ENCODE data around the gene LCOR.

Gene LCOR

GRCh38 chr10:96831867-96832720, at the start of gene LCOR:
Gene LCOR, plus strand, starts transcription at chr10:96832298. Its CDS starts 116,760 bp downstream, at chr10:96949058.
- DNase-seq: peak; percentile 96

DNA sequence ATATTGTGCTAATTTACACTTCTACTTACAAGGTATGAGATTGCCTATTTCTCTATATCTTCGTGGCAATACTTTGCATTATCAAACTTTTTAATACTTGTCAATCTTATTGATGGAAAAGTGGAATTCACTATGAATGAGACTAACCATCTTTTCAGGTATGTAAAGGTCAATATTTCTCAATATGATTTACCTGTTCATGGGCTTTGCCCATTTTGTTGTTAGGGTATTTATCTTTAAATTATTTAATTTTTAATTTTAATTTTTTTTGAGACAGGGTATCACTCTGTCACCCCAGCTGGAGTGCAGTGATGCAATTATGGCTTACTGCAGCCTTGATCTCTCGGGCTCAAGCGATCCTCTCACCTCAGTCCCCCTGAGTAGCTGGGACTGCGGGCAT, 47.8 kb upstream of the LCOR start:
- DNase-seq: no peak

DNA sequence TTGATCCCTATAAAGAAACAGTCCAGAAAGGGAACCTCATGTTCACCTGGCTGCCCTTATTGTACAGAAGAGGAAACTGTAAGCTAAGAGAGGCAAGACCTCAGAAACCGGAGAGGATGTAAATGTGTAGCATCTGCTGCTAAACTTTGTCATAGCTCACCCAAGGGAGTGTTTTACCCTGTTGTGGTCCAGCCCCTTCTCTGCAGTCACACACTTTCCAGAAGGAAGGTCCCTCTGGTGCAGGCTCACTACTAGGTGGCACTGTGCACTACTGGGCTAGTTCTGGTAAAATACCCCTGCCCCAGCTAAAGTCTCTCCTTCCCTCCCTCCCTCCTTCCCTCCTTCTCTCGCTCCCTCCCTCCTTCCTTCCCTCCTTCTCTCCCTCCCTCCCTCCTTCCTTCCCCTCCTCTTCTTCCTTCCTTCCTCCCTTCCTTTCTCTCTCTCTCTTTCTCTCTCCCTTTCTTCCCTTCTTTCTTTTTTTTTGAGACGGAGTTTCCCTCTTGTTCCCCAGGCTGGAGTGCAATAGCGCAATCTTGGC, 42.5 kb upstream of the LCOR start:
- DNase-seq: no peak

DNA sequence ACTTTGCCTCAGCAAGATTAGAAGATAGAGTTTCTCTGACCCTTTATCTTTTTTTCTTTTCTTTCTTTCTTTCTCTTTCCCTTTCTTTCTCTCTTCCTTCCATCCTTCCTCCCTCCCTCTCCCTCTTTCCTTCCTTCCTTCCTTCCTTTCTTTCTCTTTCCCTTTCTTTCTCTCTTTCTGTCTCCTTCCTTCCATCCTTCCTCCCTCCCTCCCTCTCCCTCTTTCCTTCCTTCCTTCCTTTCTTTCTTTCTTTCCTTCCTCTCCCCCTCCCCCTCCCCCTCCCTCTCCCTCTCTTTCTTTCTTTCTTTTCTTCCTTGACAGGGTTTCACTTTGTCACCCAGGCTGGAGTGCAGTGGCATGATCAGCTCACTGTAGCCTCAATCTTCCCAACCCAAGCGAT, 40.2 kb upstream of the LCOR start:
- DNase-seq: no peak

DNA sequence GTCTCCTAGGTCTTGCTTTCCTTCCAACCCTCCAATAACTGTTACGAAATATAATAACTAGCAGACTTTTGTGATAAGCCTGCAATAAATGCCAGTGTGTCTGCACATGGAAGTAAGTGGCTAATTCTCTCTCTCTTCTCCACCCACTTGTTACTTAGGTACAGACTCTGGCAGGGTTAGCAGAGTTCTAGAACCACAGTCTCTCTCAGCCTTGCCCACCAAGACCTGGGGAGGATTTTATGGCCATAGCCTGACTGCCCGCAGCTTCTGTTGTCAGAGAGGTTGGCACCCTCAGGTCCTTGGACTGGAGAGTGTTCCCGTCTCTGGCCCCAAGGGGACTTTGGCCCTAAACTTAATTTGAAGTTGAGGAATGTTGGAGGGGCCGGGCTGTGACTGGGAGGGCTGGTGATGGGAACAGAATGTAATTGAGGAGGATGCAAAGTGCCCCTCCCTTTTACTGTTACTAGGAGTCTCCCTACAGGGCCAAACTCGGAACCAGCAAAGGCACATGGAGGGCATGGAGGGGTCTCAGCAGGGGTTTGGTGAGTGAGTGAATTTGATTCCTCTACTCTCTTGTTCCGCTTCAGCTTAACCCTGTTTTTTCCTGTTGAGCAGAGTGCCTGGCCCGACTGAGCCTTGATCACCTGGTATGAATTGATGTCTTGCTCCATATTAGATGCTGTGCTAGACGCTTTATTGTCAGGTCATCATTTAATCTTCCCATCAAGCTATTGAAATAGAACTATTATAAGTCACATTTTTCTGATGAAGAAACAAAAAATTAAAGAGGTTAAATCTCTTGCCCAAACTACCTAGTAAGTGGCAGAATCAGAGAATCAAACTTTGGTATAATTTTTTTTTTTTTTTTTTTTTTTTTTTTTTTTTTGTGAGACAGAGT, 37.0 kb upstream of the LCOR start:
- no peak for DNase-seq

GRCh38 chr10:96797485-96797884, 34.6 kb upstream of the LCOR start:
- DNase-seq: no peak

DNA sequence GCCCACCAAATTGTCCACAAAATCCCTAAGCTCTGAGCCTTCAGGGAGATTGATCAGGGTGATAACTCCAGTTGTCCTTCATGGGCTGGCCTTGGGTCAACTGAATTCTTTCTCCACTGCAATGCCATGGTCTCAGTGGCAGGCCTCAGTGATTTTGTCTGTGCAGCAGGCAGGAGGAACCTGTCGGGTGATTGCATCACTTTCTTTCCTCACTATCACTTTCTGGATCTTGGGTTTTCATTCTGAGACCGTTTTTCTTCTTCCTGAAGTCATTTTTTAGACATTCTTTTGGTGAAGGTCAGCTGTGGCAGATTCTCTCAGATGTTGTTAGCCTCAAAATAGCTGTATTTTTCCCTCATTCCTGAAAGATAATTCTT, 28.8 kb upstream of the LCOR start:
- no peak for DNase-seq

GRCh38 chr10:96814264-96814663, 17.8 kb upstream of the LCOR start:
- DNase-seq: no peak

DNA sequence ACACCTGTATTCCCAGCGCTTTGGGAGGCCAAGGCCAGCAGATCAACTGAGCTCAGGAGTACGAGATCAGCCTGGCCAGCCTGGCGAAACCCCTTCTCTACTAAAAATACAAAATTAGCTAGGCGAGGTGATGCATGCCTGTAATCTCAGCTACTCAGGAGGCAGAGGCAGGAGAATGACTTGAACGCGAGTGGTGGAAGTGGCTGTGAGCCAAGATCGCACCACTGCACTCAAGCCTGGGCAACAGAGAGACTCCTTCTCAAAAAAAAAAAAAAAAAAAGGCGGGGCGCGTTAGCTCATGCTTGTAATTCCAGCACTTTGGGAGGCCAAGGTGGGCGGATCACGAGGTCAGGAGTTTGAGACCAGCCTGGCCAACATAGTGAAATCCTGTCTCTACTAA, 13.1 kb upstream of the LCOR start:
- DNase-seq: peak; percentile 19

DNA sequence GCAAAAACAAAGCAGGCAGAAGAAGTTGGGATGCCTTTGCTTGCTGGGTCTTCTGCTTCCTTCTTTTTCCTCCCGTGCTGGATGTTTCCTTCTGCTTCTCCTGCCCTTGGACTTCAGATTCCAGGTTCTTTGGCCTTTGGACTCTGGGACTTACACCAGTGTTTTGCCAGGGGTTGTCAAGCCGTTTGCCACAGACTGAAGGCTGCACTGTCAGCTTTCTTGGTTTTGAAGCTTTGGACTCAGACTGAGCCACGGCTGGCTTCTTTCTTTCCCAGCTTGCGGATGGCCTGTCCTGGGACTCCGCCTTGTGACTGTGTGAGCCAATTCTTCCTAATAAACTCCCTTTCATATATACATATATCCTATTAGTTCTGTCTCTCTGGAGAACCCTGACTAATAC, 11.3 kb upstream of the LCOR start:
- DNase-seq: no peak

DNA sequence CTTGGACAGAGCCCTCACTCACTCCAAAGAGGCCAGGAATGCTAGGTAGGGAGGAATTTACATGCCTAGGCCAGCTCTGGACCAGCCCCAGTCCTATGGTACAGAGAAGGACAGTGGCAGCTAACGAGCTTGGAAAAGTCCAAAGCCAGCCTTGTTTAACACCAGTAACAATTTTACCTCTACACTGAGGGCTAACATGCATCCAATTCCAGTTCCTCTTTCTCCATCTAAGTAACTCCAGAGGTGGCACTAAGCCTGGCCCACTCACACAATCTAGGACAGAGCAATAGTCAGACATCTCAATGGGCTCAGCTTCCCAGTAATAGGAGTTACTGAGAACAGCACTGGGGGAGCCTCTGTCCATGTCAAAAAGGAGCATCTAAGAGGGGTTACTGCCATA, 5.7 kb upstream of the LCOR start:
- no peak for DNase-seq

DNA sequence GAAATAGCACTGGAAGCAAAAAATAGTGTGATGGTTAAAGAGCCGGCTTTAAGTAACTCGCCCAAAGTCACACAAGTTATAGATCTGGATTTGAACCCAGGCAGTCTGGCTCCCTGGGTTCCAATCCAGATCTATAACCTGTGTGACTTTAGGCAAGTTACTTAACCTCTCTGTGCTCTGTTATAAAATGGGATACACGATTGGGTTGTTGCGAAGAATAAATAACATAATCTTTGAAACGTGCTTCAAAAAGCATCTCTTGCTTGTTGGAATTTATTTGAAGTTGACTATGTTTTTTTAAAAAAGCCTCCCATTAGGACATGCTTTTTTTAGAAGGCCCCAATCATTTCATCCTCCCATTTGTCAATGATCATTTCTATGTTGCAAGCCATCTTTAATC, 3.5 kb upstream of the LCOR start:
- no peak for DNase-seq

GRCh38 chr10:96829029-96829773, 2.9 kb upstream of the LCOR start:
- DNase-seq: peak; percentile 94

GRCh38 chr10:96830511-96831199, 1.4 kb upstream of the LCOR start:
- peak; percentile 92 for DNase-seq

DNA sequence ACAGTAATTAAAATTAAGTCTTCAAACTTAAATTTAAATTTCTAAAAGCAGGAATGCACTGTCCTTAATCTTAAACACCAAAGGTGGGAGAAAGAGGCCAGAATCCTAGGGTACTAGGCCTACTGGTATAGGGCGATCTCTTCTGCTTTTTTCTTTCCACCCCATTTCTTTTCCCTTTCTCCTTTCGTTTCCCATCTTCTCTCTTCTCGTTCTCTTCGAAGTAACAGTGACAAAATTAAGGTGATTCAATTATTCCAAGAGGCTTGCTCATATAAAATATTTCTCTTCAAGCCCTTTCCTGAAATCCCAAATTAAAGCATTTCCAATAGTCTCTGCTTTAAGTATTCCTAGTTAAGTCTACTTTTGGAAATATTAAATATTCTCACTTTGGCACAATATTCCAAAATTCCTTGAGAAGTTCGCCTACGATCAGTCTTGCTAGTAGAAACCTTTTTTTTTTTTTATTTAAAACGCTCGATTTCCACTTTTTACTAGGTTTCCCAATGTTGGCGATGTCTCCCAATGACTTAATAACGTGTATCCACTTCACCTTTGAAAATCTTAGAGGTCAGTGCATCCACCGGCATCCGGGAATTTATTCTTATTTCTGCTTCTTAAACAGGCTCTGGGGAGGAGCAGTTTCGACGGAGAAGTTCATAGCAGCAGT, 765 bp upstream of the LCOR start:
- peak; percentile 38 for DNase-seq

DNA sequence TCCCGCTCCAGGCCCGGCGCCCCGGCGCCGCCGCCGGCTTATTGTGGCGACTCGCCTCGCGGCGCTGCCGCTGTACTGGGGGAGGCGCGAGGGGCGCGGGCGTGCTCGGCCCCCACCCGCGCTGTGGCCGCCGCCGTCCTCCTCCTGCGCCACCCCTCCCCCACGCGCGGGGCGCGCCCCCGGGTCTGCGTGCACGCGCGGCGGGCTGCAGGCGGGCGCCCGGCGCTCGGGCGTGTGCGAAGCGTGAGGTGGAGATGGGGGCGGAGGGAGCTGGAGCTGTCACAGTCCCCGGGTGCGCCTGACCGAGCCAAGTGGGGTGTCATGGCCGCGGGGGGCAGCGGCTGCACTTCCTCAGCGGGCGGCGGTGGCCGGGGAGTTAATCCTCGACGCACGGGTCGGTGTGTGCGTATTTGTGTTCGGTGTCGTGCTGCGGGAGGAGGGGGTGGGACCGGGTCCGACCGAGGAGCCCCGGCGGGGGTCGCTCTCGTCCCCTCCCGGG, 672 bp downstream of the LCOR start:
- DNase-seq: peak; percentile 84

DNA sequence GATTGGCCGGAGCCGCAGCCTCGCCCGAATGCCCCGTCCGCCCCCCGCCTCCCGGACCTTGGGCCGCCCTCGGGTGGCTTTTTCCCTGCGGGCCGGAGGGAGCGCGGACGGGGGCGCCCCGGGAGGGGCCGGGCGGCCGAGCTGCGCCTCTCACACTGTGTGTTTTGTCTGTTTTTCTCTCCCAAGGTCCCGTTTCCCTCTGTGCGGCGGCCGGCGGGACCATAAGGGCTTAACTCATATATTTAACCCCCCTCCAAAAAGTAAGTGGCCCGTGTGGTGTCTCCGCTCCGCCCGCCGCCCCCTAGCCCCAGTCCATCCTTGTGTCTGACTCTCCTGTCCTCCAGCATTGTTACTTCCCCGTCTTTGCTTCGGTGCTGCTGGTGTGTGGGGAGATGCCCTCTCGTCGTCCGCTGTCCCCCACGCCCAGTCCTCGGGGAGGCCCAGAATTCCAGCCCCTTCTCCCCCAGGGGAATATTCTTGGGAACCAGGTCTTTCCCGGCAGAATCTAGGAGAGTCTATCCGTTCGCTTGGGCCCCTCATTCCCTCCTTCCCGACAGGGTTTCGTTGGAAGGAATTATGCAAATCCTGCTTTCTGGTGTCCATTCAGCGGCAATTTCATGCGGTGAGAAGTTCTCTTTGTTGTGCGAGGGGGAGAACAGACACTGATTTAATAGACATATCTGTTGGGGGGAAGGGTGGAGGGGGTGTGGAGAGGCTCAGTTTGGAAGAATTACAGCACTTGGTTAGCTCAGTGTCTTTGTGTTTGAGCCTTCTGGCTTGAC, 1.3 kb downstream of the LCOR start:
- peak; percentile 11 for DNase-seq

DNA sequence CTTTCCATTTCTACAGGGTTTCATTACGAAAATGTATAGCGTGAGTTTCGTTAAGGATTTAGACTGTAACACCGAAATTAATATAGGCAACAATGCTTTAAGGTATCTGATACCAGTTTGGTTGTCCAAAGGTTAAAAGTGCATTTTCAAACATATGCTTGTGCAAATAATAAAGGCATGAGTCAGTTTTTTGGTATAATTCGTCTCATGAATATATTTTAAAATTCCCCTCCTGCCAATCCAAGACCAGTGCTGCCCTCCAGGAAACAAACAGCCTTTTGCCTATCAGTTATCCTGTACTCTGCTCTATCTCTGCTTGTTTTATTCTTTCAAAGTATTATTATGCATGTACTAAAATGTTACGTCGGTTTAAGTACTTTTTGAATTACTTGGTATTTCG, 2.0 kb downstream of the LCOR start:
- no peak for DNase-seq

GRCh38 chr10:96835899-96836298, 3.8 kb downstream of the LCOR start:
- DNase-seq: no peak

- no peak for DNase-seq
Observed at GRCh38 chr10:96838529-96838928, 6.4 kb downstream of the LCOR start.
